HepG2 (cell line): Measurements from ENCODE around the gene PLSCR3. TPM values are rescaled to one million over a fixed set of nuclear protein-coding genes. Genes with fewer than 3 reads are reported as not detected.

Experiments
- E2F1 ChIP-seq: sonication (generic); formaldehyde crosslinking; IDR thresholded peaks from 2 replicates; pipeline ENCODE4 v1.5.0; 2020; ENCODE audit warnings: missing genetic modification reagents
- ELF3 ChIP-seq: IDR thresholded peaks from 2 replicates; pipeline ENCODE4 v1.6.1; 2016; ENCODE audit warnings: missing genetic modification reagents, missing compliant biosample characterization
- ERF ChIP-seq: IDR thresholded peaks from 2 replicates; pipeline ENCODE4 v1.6.1; 2018; ENCODE audit warnings: missing biosample characterization, missing genetic modification reagents
- GABPB1 ChIP-seq: IDR thresholded peaks from 2 replicates; pipeline ENCODE4 v1.6.1; 2016; ENCODE audit warnings: mild to moderate bottlenecking, missing genetic modification reagents, moderate library complexity, missing compliant biosample characterization
- HMGA1 ChIP-seq: sonication (generic); formaldehyde crosslinking; conservative IDR thresholded peaks from 2 replicates; pipeline ENCODE4 v1.4.0; 2020; ENCODE audit warnings: missing genetic modification reagents
- JDP2 ChIP-seq: sonication (generic); formaldehyde crosslinking; IDR thresholded peaks from 2 replicates; pipeline ENCODE4 v1.8.1; 2022; ENCODE audit warnings: missing genetic modification reagents, borderline replicate concordance
- KDM1A ChIP-seq: IDR thresholded peaks from 2 replicates; pipeline ENCODE4 v1.6.1; 2016; ENCODE audit warnings: missing compliant biosample characterization
- LRRFIP1 ChIP-seq: sonication (generic); formaldehyde crosslinking; conservative IDR thresholded peaks from 2 replicates; pipeline ENCODE4 v1.4.0; 2020; ENCODE audit warnings: missing genetic modification reagents
- MED8 ChIP-seq: sonication (generic); formaldehyde crosslinking; IDR thresholded peaks from 2 replicates; pipeline ENCODE4 v1.8.1; 2023; ENCODE audit warnings: mild to moderate bottlenecking, missing genetic modification reagents; ENCODE audit not compliant: insufficient replicate concordance
- ZNF160 ChIP-seq: sonication (generic); formaldehyde crosslinking; IDR thresholded peaks from 2 replicates; pipeline ENCODE4 v1.8.0; 2022; ENCODE audit warnings: mild to moderate bottlenecking, inconsistent platforms, missing genetic modification reagents
- ZNF264 ChIP-seq: sonication (generic); formaldehyde crosslinking; IDR thresholded peaks from 2 replicates; pipeline ENCODE4 v1.4.0; 2020; ENCODE audit warnings: missing genetic modification reagents
- ZNF547 ChIP-seq: sonication (generic); formaldehyde crosslinking; IDR thresholded peaks from 2 replicates; pipeline ENCODE4 v1.5.1; 2020; ENCODE audit warnings: mild to moderate bottlenecking, missing genetic modification reagents
- ZNF746 ChIP-seq: sonication (generic); formaldehyde crosslinking; IDR thresholded peaks from 2 replicates; pipeline ENCODE4 v1.8.0; 2022; ENCODE audit warnings: mild to moderate bottlenecking, missing genetic modification reagents
- ZNF790 ChIP-seq: sonication (generic); formaldehyde crosslinking; IDR thresholded peaks from 2 replicates; pipeline ENCODE4 v1.8.0; 2022; ENCODE audit warnings: missing genetic modification reagents, mild to moderate bottlenecking, borderline replicate concordance
- polyA plus RNA-seq, 8 experiments: library from polyadenylated mRNA; depleted of rRNA in 3 of 8; stranded (reverse) in 7 of 8; unstranded in 1 of 8; fragments of >200 nt; fragmentation: Illumina TruSeq in 4 of 8; extraction: Trizol in 4 of 8; gene quantifications; 2 replicates each; pipeline versions ENCODE4 v1.2.1 to v1.2.3, GENCODE V29; 2011 to 2016; ENCODE audit warnings: low read depth in 4 of 8, missing spikeins in 1 of 8, mixed read lengths in 1 of 8; ENCODE audit not compliant: insufficient read depth in 1 of 8
- total RNA-seq, 5 experiments: library from RNA; depleted of rRNA; stranded (reverse); fragments of >200 nt; fragmentation: Illumina TruSeq; extraction: Trizol; gene quantifications; 2 replicates each; pipeline ENCODE4 v1.2.3, GENCODE V29; 2016; ENCODE audit warnings: low read depth in 1 of 5
- TF ChIP-seq, protein P1 (sequence below): sonication (generic); formaldehyde crosslinking; IDR thresholded peaks from 2 replicates; pipeline ENCODE4 v1.5.0; 2020; ENCODE audit warnings: mild to moderate bottlenecking, missing genetic modification reagents
- TF ChIP-seq, protein P2 (sequence below), 2 experiments: sonication (generic) in 1 of 2; formaldehyde crosslinking in 1 of 2; IDR thresholded peaks; 2 replicates each; pipeline versions ENCODE4 v1.4.0 to v1.6.1; 2016 to 2020; ENCODE audit warnings: borderline replicate concordance in 1 of 2, low read depth in 1 of 2, mild to moderate bottlenecking in 1 of 2, missing genetic modification reagents in 1 of 2
- TF ChIP-seq, protein P3 (sequence below): sonication (generic); IDR thresholded peaks from 2 replicates; pipeline ENCODE4 v1.6.1; 2016; ENCODE audit warnings: low read depth, borderline replicate concordance

PLSCR3 gene
- total and polyA plus RNA-seq, 2 of the 13 experiments (the other 11 are each of a cell fraction or from before 2014, with no cell fraction given), result 5.6 to 6.2 TPM

- TF ChIP-seq ERF (CRISPR knock-in tag), result no peak
- TF ChIP-seq ZNF264 (CRISPR knock-in tag), result no peak
- TF ChIP-seq, protein P1, sequence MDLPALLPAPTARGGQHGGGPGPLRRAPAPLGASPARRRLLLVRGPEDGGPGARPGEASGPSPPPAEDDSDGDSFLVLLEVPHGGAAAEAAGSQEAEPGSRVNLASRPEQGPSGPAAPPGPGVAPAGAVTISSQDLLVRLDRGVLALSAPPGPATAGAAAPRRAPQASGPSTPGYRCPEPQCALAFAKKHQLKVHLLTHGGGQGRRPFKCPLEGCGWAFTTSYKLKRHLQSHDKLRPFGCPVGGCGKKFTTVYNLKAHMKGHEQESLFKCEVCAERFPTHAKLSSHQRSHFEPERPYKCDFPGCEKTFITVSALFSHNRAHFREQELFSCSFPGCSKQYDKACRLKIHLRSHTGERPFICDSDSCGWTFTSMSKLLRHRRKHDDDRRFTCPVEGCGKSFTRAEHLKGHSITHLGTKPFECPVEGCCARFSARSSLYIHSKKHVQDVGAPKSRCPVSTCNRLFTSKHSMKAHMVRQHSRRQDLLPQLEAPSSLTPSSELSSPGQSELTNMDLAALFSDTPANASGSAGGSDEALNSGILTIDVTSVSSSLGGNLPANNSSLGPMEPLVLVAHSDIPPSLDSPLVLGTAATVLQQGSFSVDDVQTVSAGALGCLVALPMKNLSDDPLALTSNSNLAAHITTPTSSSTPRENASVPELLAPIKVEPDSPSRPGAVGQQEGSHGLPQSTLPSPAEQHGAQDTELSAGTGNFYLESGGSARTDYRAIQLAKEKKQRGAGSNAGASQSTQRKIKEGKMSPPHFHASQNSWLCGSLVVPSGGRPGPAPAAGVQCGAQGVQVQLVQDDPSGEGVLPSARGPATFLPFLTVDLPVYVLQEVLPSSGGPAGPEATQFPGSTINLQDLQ (CRISPR knock-in tag), result peak; percentile 27; the same call in 1 of the 2 replicates
- peak; percentile 46 for TF ChIP-seq MED8
- TF ChIP-seq, protein P2, sequence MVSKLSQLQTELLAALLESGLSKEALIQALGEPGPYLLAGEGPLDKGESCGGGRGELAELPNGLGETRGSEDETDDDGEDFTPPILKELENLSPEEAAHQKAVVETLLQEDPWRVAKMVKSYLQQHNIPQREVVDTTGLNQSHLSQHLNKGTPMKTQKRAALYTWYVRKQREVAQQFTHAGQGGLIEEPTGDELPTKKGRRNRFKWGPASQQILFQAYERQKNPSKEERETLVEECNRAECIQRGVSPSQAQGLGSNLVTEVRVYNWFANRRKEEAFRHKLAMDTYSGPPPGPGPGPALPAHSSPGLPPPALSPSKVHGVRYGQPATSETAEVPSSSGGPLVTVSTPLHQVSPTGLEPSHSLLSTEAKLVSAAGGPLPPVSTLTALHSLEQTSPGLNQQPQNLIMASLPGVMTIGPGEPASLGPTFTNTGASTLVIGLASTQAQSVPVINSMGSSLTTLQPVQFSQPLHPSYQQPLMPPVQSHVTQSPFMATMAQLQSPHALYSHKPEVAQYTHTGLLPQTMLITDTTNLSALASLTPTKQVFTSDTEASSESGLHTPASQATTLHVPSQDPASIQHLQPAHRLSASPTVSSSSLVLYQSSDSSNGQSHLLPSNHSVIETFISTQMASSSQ (IDR thresholded peaks at IDR 0.05; ENCODE audit: low read depth), result no peak
- TF ChIP-seq, protein P2 (CRISPR knock-in tag; IDR thresholded peaks at IDR 0.05; ENCODE audit: borderline replicate concordance), result no peak
- no peak for TF ChIP-seq E2F1
- TF ChIP-seq ZNF160 (CRISPR knock-in tag), result no peak
- TF ChIP-seq ZNF746 (CRISPR knock-in tag), result 0 out of 2 replicates have a peak, but pooled peaks have one; percentile 49
- no peak for TF ChIP-seq KDM1A (CRISPR knock-in tag)
- TF ChIP-seq ZNF547 (CRISPR knock-in tag), result peak; percentile 39; the same call in 1 of the 2 replicates
- no peak for TF ChIP-seq ZNF790 (CRISPR knock-in tag)
- TF ChIP-seq HMGA1, result no peak
- TF ChIP-seq, protein P3, sequence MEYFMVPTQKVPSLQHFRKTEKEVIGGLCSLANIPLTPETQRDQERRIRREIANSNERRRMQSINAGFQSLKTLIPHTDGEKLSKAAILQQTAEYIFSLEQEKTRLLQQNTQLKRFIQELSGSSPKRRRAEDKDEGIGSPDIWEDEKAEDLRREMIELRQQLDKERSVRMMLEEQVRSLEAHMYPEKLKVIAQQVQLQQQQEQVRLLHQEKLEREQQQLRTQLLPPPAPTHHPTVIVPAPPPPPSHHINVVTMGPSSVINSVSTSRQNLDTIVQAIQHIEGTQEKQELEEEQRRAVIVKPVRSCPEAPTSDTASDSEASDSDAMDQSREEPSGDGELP, result peak; percentile 23; the same call in 1 of the 2 replicates
- TF ChIP-seq JDP2 (CRISPR knock-in tag), result no peak
- no peak for TF ChIP-seq LRRFIP1
- TF ChIP-seq GABPB1 (CRISPR knock-in tag), result peak; percentile 81
- TF ChIP-seq ELF3, result peak; percentile 72
These were observed 13.3 kb downstream of the PLSCR3 start, which contains the start of gene TNK1 (continued) for GRCh38 chr17:7380855-7381683.
